K562 treated with DMSO at 1 percent for 4 hours (cell line): ENCODE results near the gene TM9SF4. TPM values are rescaled to one million over a fixed set of nuclear protein-coding genes. Genes with fewer than 3 reads are reported as not detected.

Source experiments
- total RNA-seq: library from RNA; unstranded; fragments of 300-600 nt; gene quantifications from 2 replicates; pipeline ENCODE4 v1.2.3, GENCODE V29; 2022; ENCODE audit not compliant: insufficient read depth

Gene TM9SF4, protein sequence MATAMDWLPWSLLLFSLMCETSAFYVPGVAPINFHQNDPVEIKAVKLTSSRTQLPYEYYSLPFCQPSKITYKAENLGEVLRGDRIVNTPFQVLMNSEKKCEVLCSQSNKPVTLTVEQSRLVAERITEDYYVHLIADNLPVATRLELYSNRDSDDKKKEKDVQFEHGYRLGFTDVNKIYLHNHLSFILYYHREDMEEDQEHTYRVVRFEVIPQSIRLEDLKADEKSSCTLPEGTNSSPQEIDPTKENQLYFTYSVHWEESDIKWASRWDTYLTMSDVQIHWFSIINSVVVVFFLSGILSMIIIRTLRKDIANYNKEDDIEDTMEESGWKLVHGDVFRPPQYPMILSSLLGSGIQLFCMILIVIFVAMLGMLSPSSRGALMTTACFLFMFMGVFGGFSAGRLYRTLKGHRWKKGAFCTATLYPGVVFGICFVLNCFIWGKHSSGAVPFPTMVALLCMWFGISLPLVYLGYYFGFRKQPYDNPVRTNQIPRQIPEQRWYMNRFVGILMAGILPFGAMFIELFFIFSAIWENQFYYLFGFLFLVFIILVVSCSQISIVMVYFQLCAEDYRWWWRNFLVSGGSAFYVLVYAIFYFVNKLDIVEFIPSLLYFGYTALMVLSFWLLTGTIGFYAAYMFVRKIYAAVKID
- 23.5 and 31.6 TPM in 2 replicates for total RNA-seq

DNA sequence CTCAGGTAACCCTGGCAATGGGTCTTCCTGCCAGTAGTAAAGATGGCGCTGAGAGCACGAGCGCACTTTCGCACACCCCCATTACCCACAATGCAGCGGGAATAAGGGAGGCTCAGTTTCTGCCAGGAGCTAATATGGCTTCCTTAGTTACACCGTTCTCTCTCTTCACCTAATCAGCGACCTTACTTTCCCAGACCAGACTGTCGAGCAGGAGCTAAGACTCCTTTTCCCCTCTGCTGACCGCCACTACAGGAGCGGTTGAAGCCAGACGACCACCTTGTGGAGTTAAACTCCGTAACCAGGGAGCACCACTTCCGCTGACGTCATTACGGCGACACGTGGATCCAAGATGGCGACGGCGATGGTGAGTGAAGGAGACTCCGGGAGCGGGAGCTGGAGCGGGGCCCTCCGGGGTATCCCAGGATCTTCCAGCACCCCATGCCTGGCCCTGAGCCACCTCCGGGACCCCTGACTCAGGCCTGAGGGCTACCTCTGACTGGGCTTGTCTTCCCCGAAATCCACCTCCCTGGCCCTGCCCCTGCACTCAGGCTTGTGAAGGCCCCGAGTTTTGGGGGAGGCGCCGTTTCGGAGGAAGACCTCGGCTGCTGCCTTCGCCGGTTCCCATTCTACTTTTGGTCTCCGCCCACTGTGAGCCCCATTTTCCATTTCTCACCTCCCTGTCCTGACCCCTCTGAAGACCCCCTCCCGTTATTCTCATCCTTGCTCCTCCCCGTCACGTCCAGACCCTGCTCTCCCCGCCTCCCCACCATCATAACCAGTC lies at the start of gene TM9SF4:
TSS of gene TM9SF4 (plus strand) at position 323 of the 781 bp plus-strand sequence. CDS start at position 350, 27 bp downstream.

DNA sequence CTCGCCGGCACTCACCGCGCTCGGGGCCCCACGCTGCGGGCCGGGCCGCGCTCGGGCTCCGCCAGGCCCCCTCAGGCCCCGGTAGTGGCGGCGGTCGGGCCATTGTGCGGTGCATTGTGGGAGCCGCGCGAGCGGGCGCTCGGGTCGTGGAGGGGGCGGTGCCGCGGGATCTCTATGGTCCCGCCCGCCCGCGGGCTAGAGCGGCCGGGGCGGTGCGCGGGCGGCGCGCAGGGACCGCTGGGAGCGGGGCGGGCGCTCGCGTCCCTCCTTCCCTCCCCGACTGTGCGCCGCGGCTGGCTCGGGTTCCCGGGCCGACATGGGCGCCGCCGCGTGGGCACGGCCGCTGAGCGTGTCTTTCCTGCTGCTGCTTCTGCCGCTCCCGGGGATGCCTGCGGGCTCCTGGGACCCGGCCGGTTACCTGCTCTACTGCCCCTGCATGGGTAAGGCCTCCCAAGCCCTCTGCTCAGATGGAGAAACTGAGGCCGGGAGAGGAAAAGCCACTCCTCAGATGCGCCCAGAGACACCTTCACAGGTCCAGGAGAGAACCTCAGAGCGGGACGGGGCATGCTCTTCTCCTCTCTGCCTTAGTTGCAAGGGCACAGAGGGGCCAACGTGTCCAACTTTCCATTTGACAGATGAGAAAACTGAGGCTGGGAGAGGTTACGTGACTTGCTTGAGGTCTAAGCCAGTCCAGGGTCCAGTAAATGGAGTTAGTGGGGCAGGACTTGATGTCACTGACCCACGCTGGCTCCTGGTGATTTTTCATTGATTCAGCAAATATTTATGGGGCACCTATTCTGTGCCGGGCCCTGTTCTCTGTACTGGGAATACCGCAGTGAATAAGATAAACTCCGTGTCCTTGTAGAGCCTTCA lies 98.3 kb downstream of the TM9SF4 start, which contains the start of the genes PLAGL2 and POFUT1:
TSS of gene PLAGL2 (minus strand) at position 118 of the 873 bp plus-strand sequence. CDS start 5,565 bp downstream, outside the sequence.
TSS of gene POFUT1 (plus strand) at position 255 of the 873 bp plus-strand sequence. CDS start at position 317, 62 bp downstream.

Other genes with a start within 250 kb of the TM9SF4 start
- not detected in 2 replicates for gene DUSP15, start 239.2 kb upstream of the TM9SF4 start, total RNA-seq
- gene TTLL9, start 239.1 kb upstream of the TM9SF4 start, total RNA-seq: not detected in 2 replicates
- gene PDRG1, start 157.7 kb upstream of the TM9SF4 start, total RNA-seq: 18.6 and 19.7 TPM in 2 replicates
- gene XKR7, start 141.6 kb upstream of the TM9SF4 start, total RNA-seq: not detected in 2 replicates
- gene CCM2L, start 99.3 kb upstream of the TM9SF4 start, total RNA-seq: 0.73 TPM in 1 of 2 replicates, not detected in the other
- gene HCK, start 57.5 kb upstream of the TM9SF4 start, total RNA-seq: 0.50 TPM in 1 of 2 replicates, not detected in the other
- gene PLAGL2, start 98.0 kb downstream of the TM9SF4 start, total RNA-seq: 12.3 and 15.6 TPM in 2 replicates
- 15.6 and 23.6 TPM in 2 replicates for gene POFUT1, start 98.2 kb downstream of the TM9SF4 start, total RNA-seq
- 4.8 and 6.6 TPM in 2 replicates for gene KIF3B, start 167.9 kb downstream of the TM9SF4 start, total RNA-seq
- gene ASXL1, start 248.6 kb downstream of the TM9SF4 start, total RNA-seq: 31.3 and 32.3 TPM in 2 replicates